HL-60 (cell line): ENCODE data around the gene RPS6KC1.

Experiments used
- DNase-seq, 2 experiments: peaks; one replicate each; pipeline ENCODE4 v3.0.0-alpha.2; 2010 to 2020; ENCODE audit warnings: low read depth in 1 of 2, low spot score in 1 of 2
- H3K27ac ChIP-seq: fragments of 250-450 bp; sonication (Bioruptor Pico); replicated peaks from 2 replicates; pipeline ENCODE4 v1.5.1; 2020; ENCODE audit warnings: mild to moderate bottlenecking, moderate library complexity
- H3K27me3 ChIP-seq: fragments of 250-450 bp; sonication (Bioruptor Pico); 2 replicates; pipeline ENCODE4 v1.5.1; 2021; ENCODE audit warnings: mild to moderate bottlenecking, moderate library complexity; ENCODE audit not compliant: insufficient read depth, poor library complexity, severe bottlenecking
- H3K4me3 ChIP-seq: replicated peaks from 2 replicates; pipeline ENCODE4 v1.5.1; 2011; ENCODE audit warnings: mild to moderate bottlenecking, control low read depth, low read length; ENCODE audit not compliant: insufficient read depth
- CTCF ChIP-seq: IDR thresholded peaks from one replicate; pipeline ENCODE4 v1.5.1; 2011; ENCODE audit warnings: low read length, control low read depth, inconsistent platforms; ENCODE audit not compliant: insufficient read depth
- GABPA ChIP-seq: IDR thresholded peaks from 2 replicates; pipeline ENCODE4 v1.6.1; 2012; ENCODE audit warnings: low read depth
- POLR2AphosphoS5 ChIP-seq: IDR thresholded peaks from 2 replicates; pipeline ENCODE4 v1.6.1; 2012; ENCODE audit warnings: low read depth
- REST ChIP-seq: IDR thresholded peaks from 2 replicates; pipeline ENCODE4 v1.6.1; 2012; ENCODE audit warnings: low read depth; ENCODE audit not compliant: insufficient replicate concordance
- SPI1 ChIP-seq: IDR thresholded peaks from 2 replicates; pipeline ENCODE4 v1.6.1; 2012; ENCODE audit warnings: low read depth, mild to moderate bottlenecking, borderline replicate concordance

Gene RPS6KC1

GRCh38 chr1:213227458-213227857, 176.4 kb downstream of the RPS6KC1 start:
- Histone ChIP-seq H3K27ac (no peak overlapping the region), H3K4me3 (no peak overlapping the region), H3K27me3 (no peaks in the 10 kb centered on the region)
- TF ChIP-seq CTCF (no peak), POLR2AphosphoS5 (no peak), GABPA (no peak), SPI1 (no peak), REST (no peak)
- DNase-seq = no peak

- Histone ChIP-seq H3K4me3 (no peak overlapping the region), H3K27ac (no peak overlapping the region), H3K27me3 (no peaks in the 10 kb centered on the region)
- no peak for DNase-seq
- no peak for TF ChIP-seq CTCF
- no peak for TF ChIP-seq GABPA
- TF ChIP-seq POLR2AphosphoS5 = no peak
- no peak for TF ChIP-seq REST
- no peak for TF ChIP-seq SPI1
Measured at GRCh38 chr1:213231795-213232231, 180.8 kb downstream of the RPS6KC1 start.

GRCh38 chr1:213242883-213243282, 191.8 kb downstream of the RPS6KC1 start:
- no peak for DNase-seq
- no peaks in the 10 kb centered on the region for H3K27me3 ChIP-seq
- H3K27ac ChIP-seq = no peak overlapping the region
- no peak overlapping the region for H3K4me3 ChIP-seq
- TF ChIP-seq SPI1 (no peak), GABPA (no peak), REST (no peak), CTCF (no peak), POLR2AphosphoS5 (no peak)
